NCI-H82 (cell line): Measurements from ENCODE around the gene HDAC11.

Source experiments
- DNase-seq: peaks from one replicate; lab custom pipeline; 2025; lab: John Stamatoyannopoulos, UW

The HDAC11 gene

GRCh38 chr3:13525827-13526625 is 45.9 kb downstream of the HDAC11 start:
- DNase-seq, result no peak

DNA sequence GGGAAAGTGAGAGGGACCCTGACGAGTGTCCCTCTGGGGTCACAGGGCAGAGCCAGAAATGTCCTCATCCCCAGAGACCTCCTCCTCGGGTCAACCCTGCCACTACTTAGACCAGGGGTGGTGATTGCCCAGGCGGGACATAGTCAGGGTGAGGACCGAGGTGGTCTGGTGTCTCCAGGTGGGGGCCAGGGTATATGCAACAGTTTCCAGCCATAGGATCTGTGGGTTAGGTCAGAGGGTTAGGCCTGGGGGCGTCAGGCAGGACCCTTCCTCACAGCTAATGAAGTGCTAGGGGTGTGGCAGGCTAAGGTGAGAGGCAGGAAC is 46.5 kb downstream of the HDAC11 start:
- DNase-seq, result no peak

DNA sequence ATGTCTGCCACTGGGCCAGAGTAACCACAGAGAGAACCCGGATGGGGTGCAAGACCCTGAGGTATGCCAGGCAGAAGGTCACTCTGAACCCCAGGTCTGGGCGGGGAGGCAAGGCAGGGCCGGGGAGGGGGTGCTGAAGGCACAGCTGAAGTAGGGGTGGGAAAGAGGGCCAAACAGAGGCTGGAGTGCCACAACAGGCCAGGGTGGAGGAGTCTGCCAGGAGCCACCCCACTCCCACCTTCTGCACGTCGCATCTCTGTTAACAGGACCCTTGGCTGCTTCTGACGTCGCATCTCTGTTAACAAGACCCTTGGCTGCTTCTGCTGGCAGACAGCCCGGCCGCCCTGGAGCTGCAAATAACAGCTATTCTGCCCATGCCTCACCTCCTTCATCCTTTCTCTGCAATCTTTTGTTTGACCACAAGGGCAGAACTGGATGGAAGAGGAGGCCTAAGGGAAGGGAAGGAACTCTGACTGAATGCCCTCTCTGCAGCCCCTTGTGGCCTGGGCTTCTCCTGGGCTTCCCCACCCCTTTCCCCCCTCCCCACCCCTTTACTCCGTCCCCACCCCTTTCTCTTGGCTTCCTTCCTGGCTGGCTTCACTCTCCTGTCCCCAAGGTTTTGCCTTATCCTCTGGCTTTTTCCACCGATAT is 48.2 kb downstream of the HDAC11 start:
- peak; percentile 63 for DNase-seq

DNA sequence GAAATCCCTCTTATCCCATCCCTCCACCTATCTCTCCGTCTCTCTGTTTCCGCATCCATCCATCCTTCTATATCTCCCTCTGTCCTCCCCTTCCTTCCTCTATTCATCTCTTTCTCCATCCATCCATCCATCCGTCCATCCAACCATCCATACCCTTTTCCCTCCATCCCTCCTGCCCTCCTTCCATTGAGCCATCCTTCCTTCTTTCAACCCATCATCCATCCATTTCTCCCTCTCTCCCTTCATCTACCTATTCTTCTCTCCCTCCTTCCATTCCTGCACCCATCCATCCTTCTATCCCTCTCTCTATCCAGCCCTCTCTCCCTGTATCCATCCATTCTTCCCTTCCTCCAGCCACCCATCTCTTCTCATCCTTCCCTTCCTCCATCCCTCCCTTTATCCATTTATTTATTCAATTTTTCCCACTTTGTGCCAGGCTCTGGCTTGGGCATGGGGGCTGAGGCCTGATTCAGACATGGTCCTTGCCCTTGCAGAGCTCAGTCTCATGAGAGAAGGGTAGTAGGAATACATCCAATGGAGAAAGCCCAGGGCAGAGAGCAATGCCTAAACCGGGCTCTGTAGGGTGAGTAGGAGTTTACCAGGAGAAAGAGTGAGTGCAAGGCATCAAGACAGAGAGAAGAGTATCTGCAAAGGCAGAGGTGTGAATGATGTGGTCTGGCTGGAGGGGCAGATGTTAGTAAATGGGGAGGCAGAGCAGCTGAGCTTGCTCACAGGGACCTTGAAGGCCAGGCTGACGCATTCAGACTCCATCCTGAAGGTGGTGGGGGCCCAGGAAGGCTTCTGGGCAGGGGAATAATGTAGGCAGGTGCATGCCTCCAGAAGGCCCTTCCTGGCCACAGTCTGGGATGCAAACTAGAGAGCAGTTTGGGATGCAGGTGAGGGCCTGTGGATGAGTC is 49.3 kb downstream of the HDAC11 start:
- DNase-seq, result no peak

- no peak for DNase-seq
These were observed 50.3 kb downstream of the HDAC11 start for GRCh38 chr3:13530241-13531009.

DNA sequence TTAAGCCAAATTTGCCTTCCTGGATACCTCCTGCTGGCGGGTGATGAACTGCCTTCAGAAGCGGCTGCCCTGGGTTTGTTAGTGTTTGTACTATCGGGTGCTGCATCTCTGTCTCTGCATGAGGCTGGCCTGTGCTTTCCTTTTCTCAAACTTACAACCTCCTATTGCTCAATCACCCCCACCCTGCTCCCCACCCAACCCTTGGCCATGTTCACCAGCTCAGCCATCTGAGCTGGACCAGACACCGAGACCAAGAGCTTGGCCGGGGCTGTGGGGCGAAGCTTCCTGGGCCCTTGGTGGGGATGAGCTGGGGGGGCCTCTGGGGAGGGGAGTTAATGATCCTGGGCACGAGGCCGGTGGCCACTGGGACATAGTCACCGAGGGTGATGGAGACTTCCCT is 52.0 kb downstream of the HDAC11 start:
- no peak for DNase-seq

DNA sequence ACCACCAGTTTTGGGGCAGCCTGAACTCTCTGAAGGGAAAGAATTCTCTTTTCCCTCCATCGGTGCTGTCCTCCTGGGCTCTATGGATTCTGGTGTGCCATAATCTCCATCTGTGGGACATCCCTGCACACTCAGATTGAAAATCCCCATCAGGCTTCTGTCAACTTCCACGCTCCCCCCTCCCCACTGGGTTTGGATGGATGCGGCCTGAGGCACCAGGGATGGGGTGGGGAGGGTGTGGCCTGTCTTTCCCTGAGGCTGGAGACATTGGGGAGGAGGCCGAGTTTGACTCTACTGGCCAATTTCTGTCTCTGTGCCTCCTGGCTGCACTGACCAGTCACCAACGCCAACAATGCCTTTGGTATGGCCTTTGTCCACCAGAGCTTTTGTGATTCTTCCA is 52.5 kb downstream of the HDAC11 start:
- no peak for DNase-seq

DNA sequence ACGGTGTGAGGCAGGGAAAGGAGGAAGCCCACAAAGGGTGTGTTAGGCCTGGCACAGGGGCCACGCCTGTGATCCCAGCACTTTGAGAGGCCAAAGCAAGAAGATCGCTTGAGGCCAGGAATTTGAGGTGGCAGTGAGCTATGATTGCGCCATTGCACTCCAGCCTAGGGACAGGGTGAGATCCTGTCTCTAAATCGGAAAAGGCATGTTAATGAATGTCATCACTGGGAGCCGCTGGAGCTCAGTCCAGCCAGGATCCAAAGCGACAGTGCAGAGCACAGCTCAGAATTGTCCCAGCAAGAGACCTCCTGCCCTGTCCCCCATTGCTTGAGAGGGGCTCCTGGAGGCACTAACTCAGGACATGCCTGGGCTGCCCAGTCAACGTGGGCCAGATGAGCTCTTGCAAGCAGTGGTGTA is 53.8 kb downstream of the HDAC11 start:
- no peak for DNase-seq

DNA sequence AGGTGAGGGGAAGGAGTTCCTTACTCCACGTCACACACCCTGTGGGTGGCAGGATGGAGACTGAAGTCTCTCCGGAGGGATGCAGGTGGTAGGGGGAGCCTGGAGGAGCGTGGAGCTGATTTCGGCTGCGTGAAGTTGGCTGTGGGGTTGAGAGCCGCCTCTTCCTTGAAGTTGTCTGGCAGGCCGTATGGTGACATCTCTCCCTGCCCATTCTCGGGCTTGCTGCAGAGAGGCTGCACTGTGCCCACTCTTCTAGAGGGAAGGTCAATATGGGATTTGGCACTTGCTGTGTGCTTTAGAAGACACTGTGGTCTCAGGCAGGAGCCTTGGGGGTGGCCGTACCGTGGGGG is 55.4 kb downstream of the HDAC11 start:
- no peak for DNase-seq

GRCh38 chr3:13535905-13536304 is 55.8 kb downstream of the HDAC11 start:
- no peak for DNase-seq

GRCh38 chr3:13536432-13536831 is 56.3 kb downstream of the HDAC11 start:
- no peak for DNase-seq

DNA sequence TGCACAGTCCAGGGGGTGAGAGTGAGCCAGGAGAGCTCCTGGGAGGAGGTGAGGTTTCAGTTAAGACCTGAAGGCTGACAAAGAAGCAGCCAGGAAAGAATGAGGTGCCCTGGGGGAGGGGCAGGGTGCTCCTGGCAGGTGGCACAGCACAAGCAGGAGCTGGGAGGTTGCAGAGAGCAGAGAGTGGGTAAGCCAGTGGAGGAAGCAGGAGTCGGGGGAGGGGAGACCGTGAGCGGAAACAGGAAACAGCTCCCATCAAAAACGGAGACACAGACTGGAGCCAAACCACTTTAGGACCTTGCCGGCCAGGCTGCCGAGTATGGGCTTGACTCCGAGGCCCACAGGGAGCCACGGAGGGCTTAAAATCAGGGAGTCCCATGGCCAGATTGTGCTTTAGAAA is 56.7 kb downstream of the HDAC11 start:
- no peak for DNase-seq

DNA sequence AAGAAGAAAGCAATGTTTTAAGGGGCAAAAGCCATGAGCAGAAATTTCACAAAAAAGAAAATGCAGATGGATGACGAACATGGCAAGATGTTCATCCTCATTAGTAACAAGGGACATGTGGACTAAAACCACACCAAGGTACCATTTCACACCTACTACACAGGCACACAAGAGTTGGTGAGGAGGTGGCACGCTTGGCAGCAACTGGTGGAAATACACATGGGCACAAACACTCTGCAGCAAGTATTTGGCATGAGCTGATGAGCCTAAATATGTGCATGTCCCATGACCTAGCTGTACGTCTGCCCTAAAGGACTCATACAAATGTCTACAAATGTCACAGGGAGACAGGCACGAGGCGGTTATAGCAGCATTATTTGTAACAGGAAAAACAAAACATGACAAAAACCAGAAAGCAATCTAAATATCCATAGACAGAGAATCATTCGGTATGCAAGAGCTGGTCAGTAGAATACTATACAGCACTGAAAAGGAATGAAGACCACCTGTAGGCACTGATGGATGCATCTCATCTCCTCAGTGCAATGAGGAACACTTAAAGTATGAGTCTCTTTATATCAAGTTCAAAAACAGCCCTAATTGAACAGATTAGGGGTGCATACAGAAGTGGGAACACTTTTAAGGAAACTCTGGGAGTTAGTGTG is 57.3 kb downstream of the HDAC11 start:
- no peak for DNase-seq

DNA sequence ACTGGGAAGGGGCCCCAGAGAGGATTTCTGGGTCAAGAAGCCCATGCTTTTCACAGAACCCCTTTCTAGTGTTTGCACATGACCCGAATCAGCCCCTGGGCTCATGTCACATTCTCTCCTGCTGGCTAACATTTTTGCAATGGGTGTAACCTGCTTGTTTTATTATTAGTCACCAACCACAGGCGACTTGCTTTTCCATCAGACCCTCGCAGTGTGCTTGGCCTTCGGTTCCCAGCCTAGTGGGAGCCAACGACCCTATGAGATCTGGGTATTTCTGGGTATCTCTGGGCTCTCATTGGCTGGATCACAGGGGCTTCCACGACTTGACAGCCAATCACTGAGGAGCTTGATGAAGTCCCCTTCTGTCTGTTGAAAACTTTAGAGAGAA is 57.8 kb downstream of the HDAC11 start:
- no peak for DNase-seq

DNA sequence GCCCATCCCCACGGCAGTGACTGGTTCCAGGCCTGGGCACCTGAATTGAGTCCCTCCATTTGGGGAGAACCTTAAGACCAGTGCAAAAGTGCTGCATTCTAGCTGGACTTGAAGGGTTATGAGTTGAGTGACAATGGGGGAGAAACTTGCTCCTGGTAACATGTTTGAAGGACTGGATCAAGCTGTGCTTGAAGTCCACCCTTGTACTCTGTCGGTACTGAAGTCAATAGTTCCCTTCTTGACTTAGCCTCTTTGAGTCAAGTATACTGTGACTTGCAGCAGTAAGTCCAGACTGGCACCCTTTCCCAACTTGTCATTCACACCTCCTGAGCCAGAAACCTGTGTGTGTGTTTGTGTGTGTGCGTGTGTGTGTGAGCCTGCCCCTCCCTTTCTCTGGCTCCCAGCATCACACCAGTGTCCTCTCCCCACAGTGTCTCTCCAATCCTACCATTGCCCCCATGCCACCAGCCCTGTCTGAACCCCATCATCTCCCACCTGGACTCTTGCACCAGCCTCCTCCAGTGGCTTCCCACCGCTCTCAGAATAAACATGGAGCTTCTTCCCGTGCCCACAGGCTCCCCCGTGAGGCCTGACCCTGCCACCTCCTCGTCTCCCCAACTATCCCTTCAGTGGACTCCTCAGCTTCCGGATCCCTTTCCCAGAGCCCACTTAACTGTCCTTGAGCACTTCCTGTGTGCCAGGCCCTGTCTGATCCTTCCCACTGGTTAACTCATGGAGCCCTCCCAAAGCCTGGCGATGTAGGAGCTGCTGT is 58.6 kb downstream of the HDAC11 start:
- DNase-seq, result no peak

GRCh38 chr3:13539292-13539638 is 59.2 kb downstream of the HDAC11 start:
- DNase-seq, result no peak

DNA sequence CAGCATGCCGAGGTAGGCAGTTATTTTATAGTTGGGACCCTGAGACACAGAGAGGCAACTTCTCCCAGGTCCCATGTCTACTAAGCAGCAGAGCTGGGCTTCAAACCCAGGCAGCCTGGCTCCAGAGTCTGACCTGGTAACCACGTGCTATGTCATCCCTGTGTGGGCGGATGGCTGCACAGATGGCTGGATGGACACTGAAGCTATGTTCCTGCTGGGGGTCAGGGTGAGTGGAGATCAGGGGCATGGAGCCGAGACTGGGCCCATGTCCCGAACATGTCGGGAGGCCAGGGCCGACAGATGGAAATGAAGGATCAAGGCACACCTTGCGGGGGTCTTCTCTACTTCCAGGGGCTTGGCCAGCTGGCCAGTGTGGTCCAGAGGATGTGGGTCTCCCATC is 59.6 kb downstream of the HDAC11 start:
- no peak for DNase-seq

GRCh38 chr3:13540297-13540995 is 60.3 kb downstream of the HDAC11 start:
- DNase-seq, result no peak

DNA sequence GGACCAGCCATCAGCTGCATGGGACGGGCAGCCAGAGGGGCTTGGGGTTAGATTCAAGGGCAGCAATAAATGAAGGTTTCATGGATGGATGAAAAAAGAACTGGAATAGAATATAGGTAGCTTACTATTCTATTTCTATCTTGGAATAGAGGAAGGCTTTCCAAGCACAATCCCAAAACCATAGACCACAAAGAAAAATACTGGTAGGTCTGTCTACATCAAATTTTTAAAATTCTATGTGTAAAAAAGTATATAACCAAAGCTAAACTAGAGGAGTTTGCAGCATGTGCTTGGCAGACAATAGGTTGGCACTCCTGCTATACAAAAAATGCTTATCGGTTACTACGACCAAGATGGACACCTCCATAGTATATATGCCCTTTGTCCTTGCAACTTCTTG is 61.6 kb downstream of the HDAC11 start:
- no peak for DNase-seq

DNA sequence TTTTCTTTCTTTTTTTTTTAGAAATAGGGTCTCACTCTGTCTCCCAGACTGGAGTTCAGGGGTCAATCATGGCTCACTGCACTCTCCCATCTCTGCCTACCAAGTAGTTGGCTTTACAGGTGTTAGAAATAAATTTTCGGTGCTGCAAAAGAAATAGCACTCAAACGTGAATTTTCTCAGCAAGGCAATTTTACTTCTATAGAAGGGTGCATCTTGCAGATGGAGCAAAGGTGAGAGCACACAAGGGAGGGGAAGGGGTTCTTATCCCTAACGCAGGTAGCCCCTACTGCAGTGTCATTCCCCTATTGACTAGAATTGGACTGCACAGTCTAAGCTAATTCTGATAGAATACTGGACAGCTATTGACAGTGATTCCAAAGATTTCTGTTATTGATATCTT is 62.0 kb downstream of the HDAC11 start:
- DNase-seq, result no peak
